SK-N-MC (cell line): ENCODE measurements around the gene C5AR2.
"Not testable (repeated sequence)": the region's sequence is repeated elsewhere in the genome, so short reads cannot be mapped to it uniquely, and the experiment has no call there.

Experiments
- EZH2 ChIP-seq: fragments of 200-600 bp; sonication (generic); IDR thresholded peaks from one replicate; pipeline ENCODE4 v1.6.1; 2017; ENCODE audit warnings: antibody characterized with exemption
- POLR2AphosphoS5 ChIP-seq: IDR thresholded peaks from 2 replicates; pipeline ENCODE4 v1.6.1; 2012; ENCODE audit warnings: mild to moderate bottlenecking, low read depth, low read length, borderline replicate concordance

DNA sequence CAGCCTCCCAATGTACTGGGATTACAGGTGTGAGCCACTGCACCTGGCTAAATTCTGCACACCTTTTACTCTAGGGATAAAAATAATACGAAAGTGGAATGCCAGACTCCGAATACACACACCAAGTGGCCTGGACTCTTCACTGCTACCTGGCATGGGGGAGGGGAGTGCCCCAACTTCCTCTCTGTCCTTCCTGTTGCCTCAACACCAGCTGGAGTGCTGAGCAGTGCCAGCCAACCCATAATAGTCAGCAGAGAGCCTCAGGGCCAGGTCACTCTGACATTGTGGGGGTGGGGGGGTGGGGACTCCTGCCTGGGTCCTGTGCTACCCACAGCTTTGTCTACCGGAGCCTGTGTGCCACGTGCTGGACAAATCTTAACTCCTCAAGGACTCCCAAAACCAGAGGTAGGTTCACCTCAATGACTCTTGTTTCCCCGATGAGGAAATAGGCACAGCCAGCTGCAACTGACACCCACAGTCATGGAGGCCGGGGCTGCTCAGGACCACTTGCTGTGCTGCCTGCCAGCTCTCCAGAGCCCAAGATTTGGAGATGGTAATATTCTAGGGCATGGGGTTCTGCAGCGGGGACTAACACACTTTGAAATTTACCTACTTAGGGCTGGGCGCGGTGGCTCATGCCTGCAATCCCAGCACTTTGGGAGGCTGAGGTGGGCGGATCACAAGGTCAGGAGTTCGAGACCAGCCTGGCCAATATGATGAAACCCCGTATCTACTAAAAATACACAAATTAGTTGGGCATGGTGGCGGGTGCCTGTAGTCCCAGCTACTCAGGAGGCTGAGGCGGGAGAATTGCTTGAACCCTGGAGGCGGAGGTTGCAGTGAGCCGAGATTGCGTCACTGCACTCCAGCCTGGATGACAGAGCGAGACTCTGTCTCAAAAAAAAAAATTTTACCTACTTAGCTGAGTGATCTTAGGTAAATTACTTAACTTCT is 5.1 kb downstream of the C5AR2 start:
- TF ChIP-seq POLR2AphosphoS5, EZH2: not testable (repeated sequence)
